ENCODE results near the gene GPR156. TPM values are rescaled to one million over a fixed set of nuclear protein-coding genes. Genes with fewer than 3 reads are reported as not detected.

GPR156 gene
- total and polyA plus RNA-seq, 2 of the 4 experiments (the other 2 are of a cell fraction): 0.09 to 0.18 TPM

GRCh38 chr3:120275618-120276017, 9.4 kb downstream of the GPR156 start:
- TF ChIP-seq NFE2L2 (IDR thresholded peaks at IDR 0.05; ENCODE audit: low read depth, low read length) (no peak), CHD1 (IDR thresholded peaks at IDR 0.05; ENCODE audit: low read depth, low read length) (no peak), RCOR1 (IDR thresholded peaks at IDR 0.05; ENCODE audit: insufficient replicate concordance, low read length) (no peak), USF2 (IDR thresholded peaks at IDR 0.05; ENCODE audit: low read depth, low read length) (no peak), CTCF (conservative IDR thresholded peaks at IDR 0.05; ENCODE audit: low read depth, low read length) (no peak), MAZ (IDR thresholded peaks at IDR 0.05; ENCODE audit: borderline replicate concordance, low read depth, low read length) (no peak), POLR2A (IDR thresholded peaks at IDR 0.05; ENCODE audit: low read depth, low read length) (no peak), ELK1 (IDR thresholded peaks at IDR 0.05; ENCODE audit: borderline replicate concordance, low read depth, low read length) (no peak), MAFK (IDR thresholded peaks at IDR 0.05; ENCODE audit: low read depth, low read length) (no peak), CEBPB (IDR thresholded peaks at IDR 0.05; ENCODE audit: low read depth, low read length) (no peak), MXI1 (IDR thresholded peaks at IDR 0.05; ENCODE audit: borderline replicate concordance, low read depth, low read length) (no peak), RFX5 (IDR thresholded peaks at IDR 0.05; ENCODE audit: low read depth, low read length) (no peak), SMC3 (IDR thresholded peaks at IDR 0.05; ENCODE audit: low read depth, low read length) (no peak), BHLHE40 (IDR thresholded peaks at IDR 0.05; ENCODE audit: low read depth, low read length) (no peak), RAD21 (IDR thresholded peaks at IDR 0.05; ENCODE audit: low read length) (no peak), FOS (IDR thresholded peaks at IDR 0.05; ENCODE audit: low read depth, low read length) (no peak)
- CTCF ChIA-PET: no interaction called here

More at GRCh38 chr3:120275618-120276017, 9.4 kb downstream of the GPR156 start:
- intact Hi-C loops (cut with micrococcal nuclease) (no loop called here), dilution Hi-C loops (cut with HindIII; ENCODE audit: low sequenced_read_pairs, unreplicated experiment) (no loop called here), in situ Hi-C loops (cut with MboI; ENCODE audit: low sequenced_read_pairs) (no loop called here)
- H2AK5ac ChIP-seq (ENCODE audit: low read depth, low read length): no peak overlapping the region
- no peaks in the 10 kb centered on the region for H3K4me1 ChIP-seq (ENCODE audit: control insufficient read depth, insufficient read depth, low read length)
- WGBS, 2 experiments (ENCODE audit: extremely low coverage in 2 of 2, insufficient read length in 1 of 2): no CpG with 5 or more reads among the region's 4 CpGs
- no peak overlapping the region for H4K5ac ChIP-seq (ENCODE audit: low read depth, low read length)
- no peak overlapping the region for H2BK5ac ChIP-seq (ENCODE audit: low read depth, low read length, poor library complexity, severe bottlenecking)
- H2BK15ac ChIP-seq (ENCODE audit: low read depth, low read length): no peak overlapping the region
- ATAC-seq (ENCODE audit: low read depth) (no peak), DNase-seq (no peak)
- no peak overlapping the region for H2AK9ac ChIP-seq (replicated peaks; ENCODE audit: low read depth, low read length, poor library complexity)
- H4K8ac ChIP-seq (ENCODE audit: low read depth in 2 of 2, low read length in 2 of 2): no peak overlapping the region
- H3K27me3 ChIP-seq (ENCODE audit: control insufficient read depth, insufficient read depth, low read length): peaks cover 23% of the 10 kb centered on the region
- no peak overlapping the region for H2BK120ac ChIP-seq (ENCODE audit: low read depth, low read length)
- no peaks in the 10 kb centered on the region for H3K79me1 ChIP-seq (ENCODE audit: low read depth in 1 of 2, low read length in 2 of 2)
- no peak overlapping the region for H3K56ac ChIP-seq (ENCODE audit: extremely low read depth, insufficient read depth, low read length)
- H3K4me2 ChIP-seq (ENCODE audit: low read depth, low read length): no peak overlapping the region
- no peaks in the 10 kb centered on the region for H3K36me3 ChIP-seq (ENCODE audit: control insufficient read depth, insufficient read depth, low read length)
- no peak overlapping the region for H3K14ac ChIP-seq (replicated peaks; ENCODE audit: low read depth, low read length)
- H3K27ac ChIP-seq (ENCODE audit: insufficient read depth, low read length): no peak overlapping the region
- no peak overlapping the region for H3K4me3 ChIP-seq (ENCODE audit: insufficient read depth, low read depth, low read length)
- H3K18ac ChIP-seq (ENCODE audit: low read depth, low read length): no peak overlapping the region
- no peaks in the 10 kb centered on the region; the same call in 1 of the 2 replicates for H3K9me1 ChIP-seq (ENCODE audit: insufficient read depth, low read length)
- no TSS peak for BruUV-seq (replicated peaks)
- no peak overlapping the region for H2BK20ac ChIP-seq (ENCODE audit: low read depth, low read length)
- no peak overlapping the region for H3K23ac ChIP-seq (ENCODE audit: low read depth, low read length)
- H4K91ac ChIP-seq (ENCODE audit: insufficient read depth, low read depth, low read length): no peak overlapping the region
- H3K9me3 ChIP-seq (ENCODE audit: control insufficient read depth, insufficient read depth, low read length): no peaks in the 10 kb centered on the region
- H4K20me1 ChIP-seq (ENCODE audit: insufficient read depth, low read length): no peaks in the 10 kb centered on the region
- H3K9ac ChIP-seq (ENCODE audit: low read depth, low read length): no peak overlapping the region
- H3K4ac ChIP-seq (ENCODE audit: low read depth, low read length): no peak overlapping the region
- POLR2A ChIA-PET (ENCODE audit: unreplicated experiment): no interaction called here
- H2AFZ ChIP-seq (replicated peaks; ENCODE audit: low read length, poor library complexity): no peak overlapping the region
